HG02610 (cell line): Measurements from ENCODE around the gene TMEM176A.
"Not testable (repeated sequence)": the region's sequence is repeated elsewhere in the genome, so short reads cannot be mapped to it uniquely, and the experiment has no call there.

Source experiments
- ATAC-seq: cut with Tn5 transposase; IDR thresholded peaks from one replicate; pipeline ENCODE4 v1.9.1; 2021; ENCODE audit warnings: mild to moderate bottlenecking, moderate library complexity; ENCODE audit not compliant: unreplicated experiment

TMEM176A gene

GRCh38 chr7:150800581-150801241 lies at the start of gene TMEM176A:
TSS of gene TMEM176A (plus strand) at chr7:150800769. CDS start at chr7:150801551, 782 bp downstream.
- ATAC-seq: no peak

DNA sequence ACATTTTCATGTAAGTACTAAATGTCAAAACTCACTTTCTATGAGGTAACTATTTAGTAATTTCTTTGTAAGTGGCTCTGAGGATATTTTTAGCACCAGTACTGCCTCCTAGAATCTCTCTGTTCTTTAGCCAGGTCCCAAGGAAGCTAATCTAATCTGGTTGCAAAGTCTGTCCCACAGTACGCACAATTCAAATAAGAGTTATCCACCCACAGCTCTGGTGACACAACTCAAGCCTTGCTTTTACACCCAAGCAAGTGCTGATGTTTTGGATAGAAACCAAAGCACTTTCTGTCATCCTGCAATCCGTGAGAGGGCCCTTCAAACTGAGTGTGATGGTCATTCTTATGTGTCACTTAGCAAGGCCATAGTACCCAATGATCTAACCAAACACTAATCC lies 48.9 kb upstream of the TMEM176A start:
- no peak for ATAC-seq

DNA sequence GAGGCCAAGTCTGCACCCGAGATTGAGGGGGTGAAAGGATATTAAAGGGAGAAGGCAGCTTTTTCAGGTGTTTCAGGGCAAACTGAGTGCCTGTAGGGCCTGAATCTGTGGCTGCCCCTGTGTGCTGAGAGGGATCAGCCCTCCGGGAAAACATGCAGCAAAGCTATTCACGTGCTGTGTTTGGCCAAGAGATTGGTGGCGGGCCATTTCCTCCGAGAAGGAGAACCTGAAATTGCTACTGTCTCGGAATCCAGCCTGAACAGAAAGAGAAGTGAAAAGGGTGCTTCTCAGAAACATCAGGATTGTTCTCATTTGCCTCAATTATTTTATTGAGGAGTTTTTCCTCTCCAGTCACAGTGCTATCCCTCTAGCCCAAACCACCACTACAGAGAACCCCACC lies 47.3 kb upstream of the TMEM176A start:
- no peak for ATAC-seq

GRCh38 chr7:150753826-150754603 lies 46.6 kb upstream of the TMEM176A start:
- peak; percentile 66 for ATAC-seq

DNA sequence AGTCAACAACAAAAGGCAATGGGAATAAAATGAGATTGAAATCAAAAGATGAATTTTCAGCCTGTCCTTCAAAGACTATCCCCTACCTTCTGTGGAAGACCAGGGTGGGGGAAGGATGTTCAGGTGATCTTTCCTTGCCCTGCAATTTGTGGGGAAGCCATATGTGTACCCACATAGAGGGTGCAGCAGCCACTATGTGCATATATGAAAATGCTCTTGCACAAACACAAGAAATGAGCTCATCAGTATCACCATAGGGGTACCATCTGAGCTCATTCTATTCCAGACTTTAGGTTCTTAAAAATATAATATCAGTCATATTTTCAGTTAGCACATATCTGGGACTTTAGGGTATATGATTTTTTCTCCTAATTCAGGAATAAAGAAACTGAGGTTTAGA lies 45.6 kb upstream of the TMEM176A start:
- no peak for ATAC-seq

DNA sequence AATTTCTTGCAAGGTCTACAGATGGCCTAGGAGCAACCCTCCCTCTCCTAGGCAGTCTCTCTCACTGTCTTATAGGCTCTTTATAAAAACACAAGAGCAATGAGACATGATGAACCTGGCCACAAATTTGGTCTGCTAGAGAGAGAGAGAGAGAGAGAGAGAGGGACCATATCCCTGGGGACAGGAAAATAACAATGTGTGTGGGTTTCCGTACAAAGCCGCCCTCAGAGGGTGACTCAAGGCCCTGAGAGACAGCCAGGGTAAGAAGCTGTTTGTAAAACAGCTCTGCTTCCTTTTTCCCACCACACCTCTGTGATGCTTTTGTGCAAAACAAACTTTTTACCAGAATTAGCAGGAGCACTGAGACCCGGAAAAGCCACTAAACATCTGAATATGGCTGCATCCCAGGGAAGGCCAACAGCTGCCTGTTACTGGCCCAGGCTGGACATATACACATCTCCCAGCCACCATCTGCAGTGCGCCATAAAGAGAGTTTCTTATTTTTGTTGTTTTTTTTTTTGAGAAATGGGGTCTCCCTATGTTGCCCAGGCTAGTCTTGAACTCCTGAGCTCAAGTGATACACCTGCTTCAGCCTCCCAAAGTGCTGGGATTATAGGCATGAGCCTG lies 45.0 kb upstream of the TMEM176A start:
- peak; percentile 57 for ATAC-seq

DNA sequence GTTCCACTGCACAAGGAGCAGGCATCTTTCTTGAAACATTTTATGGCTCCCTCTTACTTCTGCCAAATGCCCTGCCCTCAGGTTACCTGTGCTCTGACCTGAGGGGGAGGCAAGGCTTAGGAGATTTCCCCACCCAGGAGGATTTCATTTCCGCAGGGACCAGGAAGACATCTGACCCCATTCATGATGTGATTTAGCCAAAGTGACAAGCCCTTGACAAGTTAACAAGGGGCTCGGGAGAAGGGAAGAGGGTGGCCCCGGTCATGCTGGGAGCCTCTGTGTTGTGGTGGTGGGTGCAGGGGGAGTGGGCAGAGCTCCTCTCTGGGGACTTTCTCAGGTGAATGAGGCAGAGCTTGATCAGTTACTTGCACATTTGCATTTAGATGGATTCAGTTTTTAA lies 44.4 kb upstream of the TMEM176A start:
- ATAC-seq: no peak

DNA sequence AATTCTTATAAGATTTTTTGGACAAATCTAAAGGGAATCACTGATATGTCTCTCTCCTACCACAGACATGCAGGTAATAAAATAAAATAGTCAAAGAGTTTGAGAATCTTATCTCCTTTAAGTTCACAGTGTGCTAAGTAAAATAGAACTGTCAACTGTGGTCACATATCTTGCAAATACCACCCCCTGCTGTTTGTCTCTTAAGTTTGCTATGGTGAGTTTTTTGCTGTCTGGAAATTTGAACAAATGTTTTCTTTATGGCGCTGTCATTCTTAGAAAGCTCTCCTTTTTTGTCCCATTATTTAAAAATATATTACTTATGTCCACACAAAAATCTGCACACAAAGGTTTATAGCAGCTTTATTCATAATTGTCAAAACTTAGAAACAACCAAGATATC lies 43.7 kb upstream of the TMEM176A start:
- ATAC-seq: no peak

GRCh38 chr7:150759479-150759878 lies 41.1 kb upstream of the TMEM176A start:
- no peak for ATAC-seq

DNA sequence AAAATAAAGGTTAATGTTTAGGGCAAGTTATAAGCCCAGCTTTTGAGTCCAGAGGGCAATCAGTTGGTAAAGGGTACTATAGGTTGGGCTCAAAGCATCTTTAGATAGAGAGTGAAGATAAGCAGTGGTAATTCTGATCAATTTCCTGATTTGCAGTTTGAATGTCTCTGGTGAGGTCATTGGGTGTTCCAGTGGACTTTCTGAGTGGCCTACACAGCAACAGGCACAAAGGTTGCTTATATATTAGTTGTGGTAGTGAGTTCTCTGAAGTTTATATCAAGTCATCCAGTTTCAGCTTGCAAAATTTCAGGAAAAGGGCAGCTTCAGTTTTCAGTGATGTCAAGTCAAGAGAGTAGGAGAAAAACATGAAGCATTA lies 34.2 kb upstream of the TMEM176A start:
- ATAC-seq: no peak

- no peak for ATAC-seq
Observed at GRCh38 chr7:150769768-150770167, 30.8 kb upstream of the TMEM176A start.

DNA sequence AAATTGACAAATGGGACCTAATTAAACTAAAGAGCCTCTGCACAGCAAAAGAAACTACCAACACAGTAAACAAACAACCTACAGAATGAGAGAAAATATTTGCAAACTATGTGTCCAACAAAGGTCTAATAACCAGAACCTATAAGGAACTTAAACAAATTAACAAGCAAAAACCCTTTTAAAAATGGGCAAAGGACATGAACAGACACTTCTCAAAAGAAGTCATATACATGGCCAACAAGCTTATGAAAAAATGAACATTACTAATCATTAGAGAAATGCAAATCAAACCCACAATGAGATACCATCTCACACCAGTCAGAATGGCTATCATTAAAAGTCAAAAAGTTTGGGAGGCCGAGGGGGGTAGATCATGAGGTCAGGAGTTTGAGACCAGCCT lies 26.4 kb upstream of the TMEM176A start:
- not testable (repeated sequence) for ATAC-seq

DNA sequence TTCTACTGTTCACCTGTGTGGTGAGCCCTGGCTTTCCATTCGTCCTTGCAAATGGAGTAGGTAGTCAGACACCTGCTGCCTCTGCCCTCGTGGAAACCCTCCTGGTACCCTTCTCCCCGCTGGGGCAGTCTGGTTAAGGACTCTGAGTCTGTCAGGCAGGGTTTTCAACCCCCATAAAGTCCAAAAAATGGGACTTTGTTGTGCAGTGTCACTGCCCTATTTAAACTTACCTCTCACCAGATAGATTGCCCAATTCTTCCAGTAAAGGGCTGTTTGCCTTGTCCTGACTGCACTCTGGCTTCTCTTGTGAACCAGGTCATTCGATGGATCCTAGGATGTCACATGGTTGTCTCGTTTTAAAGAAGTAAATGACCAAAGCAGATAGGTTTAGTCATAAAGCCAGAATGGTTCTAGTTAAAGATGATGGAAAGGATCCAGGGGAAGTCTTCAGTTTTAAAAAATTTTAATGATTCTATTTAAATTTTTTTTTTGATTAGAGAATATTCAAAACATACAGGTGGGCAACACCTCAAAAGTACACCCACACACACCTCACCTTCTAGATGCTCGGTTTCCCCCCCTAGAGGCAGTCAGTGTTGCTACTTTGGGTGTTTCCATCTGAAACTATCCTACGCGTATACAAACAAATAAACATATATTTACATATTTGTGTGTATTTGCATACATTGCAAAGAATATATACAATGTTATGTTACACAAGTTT lies 22.4 kb upstream of the TMEM176A start:
- ATAC-seq: no peak

- no peak for ATAC-seq
Observed at GRCh38 chr7:150778738-150779301, 21.7 kb upstream of the TMEM176A start.

DNA sequence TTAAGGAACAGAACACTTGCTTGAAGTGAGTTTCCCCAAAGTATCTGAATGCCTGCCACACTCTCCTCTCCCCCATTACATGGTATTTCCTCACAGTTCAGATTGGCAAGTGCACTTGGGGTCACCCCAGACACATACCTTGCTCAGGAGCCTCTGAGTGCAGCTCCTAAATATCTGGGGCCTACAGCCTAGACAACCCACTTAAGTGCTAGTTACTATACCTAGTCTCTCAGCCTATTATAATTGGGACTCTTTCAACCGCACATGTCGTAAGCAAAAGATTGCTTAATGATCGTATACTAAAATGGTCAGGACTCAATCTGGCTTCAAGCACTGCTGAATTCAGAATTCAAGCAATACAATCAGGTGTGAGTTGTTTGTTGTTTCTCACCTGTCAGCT lies 20.3 kb upstream of the TMEM176A start:
- ATAC-seq: no peak

DNA sequence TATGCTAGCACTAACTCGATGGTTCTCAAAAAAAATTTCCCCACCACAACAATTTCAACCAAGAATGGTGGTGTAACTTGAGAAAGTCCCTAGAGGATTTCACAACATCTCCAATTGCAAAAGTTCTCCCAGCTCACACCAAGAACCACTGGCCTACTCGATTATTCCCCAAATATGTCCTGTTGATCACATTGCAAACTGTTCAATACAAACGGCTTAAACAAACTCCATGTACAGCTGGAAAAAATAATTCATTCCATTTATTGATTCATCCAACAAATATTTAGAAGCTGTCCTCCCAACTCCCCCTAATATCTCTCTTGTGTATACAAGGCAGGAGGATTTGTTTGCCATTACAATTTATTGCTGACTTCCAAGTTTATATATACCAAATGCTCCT lies 19.5 kb upstream of the TMEM176A start:
- no peak for ATAC-seq

DNA sequence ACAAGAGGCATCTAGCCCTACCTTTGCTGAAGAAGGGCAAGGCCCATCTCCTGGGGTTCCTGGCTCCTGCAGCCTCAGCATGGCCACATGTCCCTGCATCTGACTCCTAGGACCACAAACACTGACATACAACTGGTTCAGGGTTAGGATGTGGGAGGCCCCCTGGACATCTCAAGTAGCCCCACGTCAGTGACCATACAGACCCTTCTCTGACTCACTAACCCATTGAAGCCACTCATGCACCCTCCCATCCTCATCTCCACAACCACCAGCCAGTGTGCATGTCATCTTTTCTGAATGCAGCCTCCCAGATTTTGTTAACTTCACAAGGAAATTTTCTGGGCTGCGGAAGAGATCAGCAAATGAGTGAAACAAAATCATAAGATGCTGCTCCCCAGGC lies 18.6 kb upstream of the TMEM176A start:
- ATAC-seq: no peak

DNA sequence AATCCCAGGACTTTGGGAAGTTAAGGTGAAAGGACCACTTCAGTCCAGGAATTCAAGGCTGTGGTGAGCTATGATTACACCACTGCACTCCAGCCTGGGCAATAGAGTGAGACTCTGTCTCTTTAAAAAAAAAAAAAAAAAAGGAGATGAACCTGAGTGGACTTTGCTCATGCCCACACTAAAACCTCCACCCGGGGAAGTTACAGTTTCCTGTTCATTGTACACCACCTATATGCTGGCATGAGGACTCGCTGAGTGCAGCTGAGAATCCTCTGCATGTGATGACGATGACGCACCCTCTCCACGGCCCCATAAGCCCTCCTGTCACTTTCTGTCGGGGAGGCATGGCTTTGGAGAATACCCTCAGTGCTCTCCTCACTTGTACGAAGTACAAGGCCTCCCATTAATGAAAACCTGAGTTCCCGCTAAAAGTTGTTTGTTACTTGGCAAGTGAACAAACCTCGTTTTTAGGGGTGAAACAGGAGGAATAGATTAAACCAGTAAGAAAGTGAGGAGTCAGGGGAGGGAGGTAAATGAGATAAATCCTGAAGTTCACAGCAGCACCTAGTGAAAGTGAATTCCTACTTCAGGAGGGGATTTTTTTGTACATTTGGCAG lies 16.3 kb upstream of the TMEM176A start:
- ATAC-seq: no peak

GRCh38 chr7:150784954-150785353 lies 15.6 kb upstream of the TMEM176A start:
- ATAC-seq: no peak
